Globus pallidus (tissue), 1 donor: ENCODE measurements around the gene SMIM36.
A peak's percentile ranks its signal among the peaks of the same experiment; 100 is the strongest.
"Not testable (repeated sequence)": the region's sequence is repeated elsewhere in the genome, so short reads cannot be mapped to it uniquely, and the experiment has no call there.

ENCODE experiments used
- DNase-seq: peaks from one replicate; pipeline ENCODE4 v3.0.0-alpha.2; 2015; ENCODE audit warnings: low spot score

SMIM36 gene

DNA sequence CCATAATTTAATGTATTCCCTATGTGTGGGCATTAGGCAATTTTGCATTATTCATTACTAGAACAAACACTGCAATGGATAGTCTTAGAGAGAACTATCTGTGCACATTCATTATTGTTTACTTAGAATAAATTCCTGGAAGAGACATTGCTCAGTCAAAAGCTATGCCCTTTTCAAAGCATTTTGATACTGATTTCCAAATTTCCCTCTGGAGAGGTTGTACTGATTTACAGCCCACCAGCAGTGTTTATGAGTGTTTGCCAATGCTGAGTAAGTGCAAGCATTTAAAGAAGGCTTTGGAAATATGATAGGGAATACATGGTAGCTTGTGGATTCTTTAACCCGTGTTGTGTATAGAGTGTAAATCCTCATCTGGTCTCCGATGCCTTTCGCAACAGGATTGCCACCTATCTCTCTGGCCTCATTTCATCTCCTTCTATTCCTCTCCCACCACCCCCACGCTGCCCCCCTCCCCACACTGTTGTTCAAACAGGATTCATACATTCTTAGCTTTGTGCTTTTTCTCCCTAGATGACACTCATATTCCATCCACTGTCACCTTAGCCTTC is 56.3 kb downstream of the SMIM36 start:
- DNase-seq = no peak

DNA sequence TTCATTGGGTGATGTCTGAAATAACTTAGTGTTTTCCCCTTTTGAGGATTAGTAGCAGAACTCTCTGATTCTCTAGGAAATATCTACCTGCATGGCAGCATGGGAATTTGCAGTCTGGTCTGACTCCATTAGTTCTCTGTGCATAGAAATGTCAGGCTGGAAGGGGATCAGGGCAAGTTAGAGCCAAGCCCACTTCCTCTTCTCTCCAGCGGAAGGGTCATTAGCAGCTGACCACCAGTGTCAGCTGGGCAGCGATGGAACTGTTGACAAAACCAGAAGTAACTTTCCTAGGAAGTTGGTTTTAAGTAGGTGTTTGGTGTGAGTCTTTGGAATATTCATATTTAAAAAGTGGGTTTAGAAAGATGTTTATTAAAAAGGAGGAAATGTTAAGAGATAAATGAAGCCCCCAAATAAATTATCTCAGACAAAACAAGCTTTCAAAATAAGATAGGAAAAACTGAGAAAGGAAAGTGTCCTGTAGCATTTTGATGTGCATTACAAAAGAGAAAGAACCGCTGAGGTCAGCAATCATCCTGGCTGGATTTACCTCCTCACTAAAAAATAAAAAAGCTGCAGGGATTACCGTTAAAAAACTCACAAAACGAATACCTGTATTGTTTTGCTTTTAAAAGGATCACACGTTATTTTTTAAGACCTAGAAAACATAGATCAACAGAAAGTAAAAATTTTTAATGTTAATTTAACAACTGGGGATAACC is 57.3 kb downstream of the SMIM36 start:
- peak; percentile 32 for DNase-seq

DNA sequence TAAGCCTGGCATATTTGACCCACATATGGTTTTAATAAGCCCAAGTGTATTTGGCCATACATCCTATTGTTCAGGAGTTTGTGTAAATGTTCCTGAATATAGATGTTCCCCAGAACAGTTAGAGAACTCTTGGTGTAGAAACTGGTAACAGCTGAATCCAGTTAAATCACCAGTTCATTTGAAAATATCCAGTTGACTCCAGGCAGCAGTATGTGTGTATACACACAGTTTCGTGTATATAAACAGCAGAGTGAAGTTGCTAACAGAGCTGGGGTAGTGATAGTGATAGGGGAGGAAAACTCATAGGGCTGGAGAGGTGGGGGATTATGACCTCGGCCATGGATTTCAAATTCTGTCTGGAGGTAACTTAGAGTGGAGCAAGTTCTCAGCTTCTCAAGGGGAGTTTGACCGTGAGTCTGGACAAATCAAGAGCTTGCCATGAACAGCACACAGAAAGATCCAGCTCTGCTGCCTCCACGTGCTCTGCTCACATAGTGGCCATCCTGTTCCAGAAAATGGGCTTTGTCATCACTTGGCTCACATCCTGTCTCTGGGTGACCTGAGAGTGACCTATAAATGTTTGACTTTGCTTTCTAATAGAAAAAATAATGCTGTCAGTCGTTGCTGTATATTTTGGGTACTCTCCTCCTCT is 59.0 kb downstream of the SMIM36 start:
- no peak for DNase-seq

DNA sequence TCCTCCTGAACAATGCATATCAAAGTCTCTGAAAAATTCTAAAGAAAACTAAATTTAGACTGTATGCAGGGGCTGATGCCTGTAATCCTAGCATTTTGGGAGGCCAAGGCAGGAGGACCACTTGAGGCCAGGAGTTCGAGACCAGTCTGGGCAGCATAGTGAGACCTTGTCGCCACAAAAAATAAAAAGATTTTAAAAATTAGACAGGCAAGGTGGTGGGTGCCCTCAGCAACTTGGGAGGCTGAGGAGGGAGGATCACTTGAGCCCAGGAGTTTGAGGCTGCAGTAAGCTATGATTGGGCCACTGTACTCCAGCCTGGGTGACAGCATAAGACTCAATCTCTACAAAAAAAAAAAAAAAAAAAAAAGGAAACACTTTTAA is 59.5 kb downstream of the SMIM36 start:
- no peak for DNase-seq

DNA sequence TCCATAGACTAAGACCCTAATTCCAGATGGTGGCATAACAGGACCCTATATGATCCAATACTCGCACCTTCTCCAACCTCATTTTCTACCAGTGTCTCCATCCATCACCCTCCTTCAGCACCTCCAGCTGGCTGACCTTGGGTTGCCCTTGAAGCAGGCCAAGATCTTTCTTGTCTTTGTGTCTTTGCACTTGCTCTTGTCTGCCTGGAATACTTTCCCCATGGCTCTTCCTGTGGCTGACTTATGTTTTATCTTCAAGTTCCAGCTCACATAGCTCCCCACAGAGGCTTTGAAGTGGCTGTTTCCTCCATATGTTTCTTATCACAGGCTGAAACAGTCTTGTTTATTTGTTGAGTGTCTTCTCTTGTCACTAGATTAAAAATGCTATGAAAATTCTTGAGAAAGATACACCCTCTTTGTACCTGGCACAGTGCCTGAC is 60.0 kb downstream of the SMIM36 start:
- no peak for DNase-seq

DNA sequence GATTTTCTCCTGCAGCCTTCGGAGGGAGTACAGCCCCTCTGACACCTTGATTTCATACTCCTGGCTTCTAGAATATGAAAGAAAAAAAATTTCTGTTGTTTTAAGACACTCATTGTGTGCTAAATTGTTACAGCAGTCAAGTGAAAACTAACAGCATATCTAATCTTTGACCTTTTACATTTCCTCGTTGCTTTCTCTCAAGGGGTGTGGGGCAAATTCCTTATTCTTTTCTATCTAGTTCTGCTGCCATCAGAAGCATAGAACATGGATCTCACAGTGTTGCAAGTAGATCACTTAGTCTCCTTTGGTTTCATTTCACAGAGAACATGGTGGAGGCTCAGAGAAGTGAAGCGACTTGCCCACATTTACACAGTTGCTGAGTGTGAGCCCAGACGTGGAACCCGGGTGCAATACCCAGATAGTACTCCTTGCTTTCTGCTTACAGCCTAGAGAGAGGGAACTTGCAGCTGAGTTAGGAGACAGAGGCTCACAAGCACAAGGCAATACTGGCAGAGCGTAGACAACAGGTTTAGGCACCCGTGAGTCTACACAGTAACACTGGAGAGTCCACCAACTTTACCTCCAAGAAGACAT is 60.9 kb downstream of the SMIM36 start:
- no peak for DNase-seq

DNA sequence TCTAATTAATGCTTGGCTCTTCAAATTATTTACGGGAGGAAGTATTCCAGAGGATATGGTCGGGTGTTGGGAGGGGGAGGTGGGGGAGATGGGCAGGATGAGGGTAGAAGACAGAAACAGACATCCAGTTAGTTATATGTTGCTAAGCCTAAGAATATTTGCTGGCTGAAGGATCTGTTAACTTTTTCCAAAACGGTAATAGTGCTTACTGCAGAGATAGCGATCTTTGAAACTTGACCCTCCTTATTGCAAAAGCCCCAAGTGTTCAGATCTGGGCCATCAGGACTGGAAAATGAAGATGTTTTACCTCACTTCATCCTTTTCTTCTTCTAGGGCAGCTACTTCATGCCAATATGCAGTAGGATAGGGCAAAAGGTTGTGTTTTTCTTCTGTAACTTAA is 62.6 kb downstream of the SMIM36 start:
- no peak for DNase-seq

DNA sequence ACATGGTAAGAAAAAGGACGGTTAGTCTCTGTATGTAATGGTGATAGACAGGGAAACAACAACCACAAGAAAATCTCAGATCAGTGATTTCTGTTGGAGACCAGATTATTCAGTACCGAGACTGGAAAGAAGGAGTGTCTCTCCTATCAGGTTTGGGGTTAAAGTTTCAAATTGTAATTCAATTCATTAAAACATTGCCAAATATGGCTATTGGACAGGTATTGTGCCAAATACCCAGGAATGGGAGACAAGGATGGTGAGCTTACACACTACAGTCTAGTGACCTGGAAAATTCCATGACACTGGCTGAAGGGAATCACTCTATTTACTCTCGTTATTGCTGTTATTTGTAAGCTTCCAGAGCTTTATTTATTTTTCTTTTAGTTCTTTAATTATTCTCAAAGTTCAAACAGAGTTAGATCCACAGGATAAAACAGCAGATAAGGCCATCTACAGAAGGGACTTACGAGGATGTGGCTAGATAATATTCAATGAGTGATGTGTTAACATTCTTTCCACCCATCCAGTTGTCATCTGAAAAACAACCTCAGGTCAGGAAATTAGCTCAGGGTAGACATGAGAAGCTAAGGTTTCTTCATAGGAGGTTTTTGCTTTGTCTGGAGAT is 64.6 kb downstream of the SMIM36 start:
- DNase-seq = no peak

DNA sequence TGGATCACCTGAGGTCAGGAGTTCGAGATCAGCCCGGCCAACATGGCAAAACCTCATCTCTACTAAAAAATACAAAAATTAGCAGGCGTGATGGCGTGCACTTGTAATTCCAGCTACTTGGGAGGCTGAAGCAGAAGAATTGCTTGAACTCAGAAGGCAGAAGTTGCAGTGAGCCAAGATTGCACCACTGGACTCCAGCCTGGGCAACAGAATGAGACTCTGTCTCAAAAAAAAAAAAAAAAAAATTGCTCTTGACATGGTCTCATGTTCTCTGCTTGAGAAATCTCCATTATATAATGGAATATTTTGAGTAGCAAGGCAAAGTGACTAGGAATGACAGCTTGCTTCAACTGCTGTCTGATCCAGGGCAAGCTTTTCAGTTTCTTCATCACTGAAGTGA is 65.2 kb downstream of the SMIM36 start:
- not testable (repeated sequence) for DNase-seq

DNA sequence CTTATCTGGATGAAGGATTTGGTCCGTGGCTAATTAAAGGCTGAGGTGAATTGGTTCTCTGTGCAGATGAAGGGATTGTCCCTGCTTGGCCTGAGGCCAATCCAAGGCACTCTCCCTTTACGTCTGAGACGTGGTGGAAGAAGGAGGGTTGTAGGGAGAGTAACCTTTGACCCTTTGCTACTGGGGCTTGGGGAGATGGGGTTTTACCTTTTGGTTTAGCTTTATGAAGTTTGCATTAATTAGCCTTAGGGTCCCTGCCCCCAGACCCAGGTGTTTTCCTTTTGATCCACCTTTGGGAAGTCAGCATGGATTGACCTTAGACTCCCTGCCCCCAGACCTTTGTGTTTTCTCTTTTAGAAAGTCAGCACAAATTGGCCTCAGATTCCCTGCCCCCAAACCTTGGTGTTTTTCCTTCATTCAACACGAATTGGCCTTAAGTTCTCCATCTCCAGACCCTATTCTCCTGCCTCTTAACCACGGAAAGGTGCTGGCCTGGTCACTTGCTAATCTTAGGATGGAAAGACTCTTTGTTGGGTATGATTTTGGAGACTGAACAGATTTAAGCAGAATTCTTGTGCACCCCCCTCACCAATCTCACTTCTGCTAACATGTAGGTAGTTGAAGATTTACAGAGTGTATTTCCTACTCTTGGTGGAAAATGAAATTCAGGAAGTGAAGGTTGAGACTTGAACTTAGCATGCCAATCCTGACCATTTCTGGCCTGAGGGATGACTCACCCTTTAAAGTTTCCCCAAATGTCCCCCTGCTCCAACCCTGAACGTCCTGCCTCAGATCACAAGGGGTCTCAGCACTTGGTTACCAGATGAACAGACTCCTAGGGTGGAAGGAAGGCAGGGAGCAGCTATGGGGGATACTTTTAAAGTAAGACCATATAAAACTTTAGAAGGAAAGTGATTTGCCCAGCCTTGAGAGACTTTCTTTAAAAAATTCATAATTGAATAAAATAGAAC is 66.5 kb downstream of the SMIM36 start:
- DNase-seq = peak; percentile 13

DNA sequence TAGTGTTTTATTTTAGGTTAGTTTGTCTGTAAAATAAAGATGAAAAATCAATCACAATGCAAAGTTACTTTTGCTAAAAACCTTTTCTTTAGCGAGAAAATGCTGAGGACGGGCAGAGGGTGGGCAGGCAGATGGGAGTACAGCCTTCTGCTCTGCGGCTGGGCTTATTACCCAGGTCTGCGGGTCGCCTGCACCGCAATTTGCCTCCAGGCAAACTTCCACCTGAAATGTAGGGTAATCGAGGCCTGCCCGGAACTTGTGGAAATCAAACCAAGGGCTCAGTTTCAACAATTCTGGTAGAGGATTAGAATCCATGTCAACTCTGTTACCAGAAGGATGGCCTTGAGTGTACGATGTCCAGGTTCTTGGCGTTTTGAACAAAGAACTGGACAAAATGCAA is 67.3 kb downstream of the SMIM36 start:
- DNase-seq = no peak

DNA sequence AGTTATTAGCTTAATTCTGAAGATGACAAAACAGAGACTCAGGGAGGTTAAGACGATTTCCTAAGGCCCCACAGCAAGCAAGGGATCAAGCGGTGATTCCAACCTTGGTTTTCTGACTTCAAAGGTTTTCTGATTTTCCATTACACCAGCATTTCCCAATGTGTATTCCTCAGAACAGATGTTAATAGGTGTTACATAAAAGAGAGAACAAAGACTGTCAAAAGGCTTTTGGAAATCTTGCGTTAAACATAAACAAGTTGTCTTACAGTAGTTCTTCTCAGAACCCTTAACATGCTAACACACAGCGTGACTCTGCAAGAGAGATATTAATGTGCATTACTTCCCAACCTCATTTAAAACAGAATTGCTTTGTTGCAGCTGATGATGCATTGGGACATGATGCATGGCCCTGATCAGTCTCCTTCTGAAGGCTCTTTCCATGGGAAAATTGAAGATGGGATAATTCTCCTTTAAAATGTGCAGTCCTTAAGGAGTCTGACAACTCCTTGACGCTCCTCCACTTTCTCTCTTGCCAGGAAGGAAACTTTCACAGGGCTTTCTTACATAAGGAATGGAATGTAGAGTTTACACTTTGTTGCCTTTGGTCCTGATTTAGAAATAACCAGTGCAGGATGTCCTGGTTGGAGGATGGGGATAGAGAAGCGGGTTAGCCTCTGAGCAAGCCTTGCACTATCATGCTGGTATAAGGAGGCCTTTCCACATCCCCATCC is 68.1 kb downstream of the SMIM36 start:
- no peak for DNase-seq

DNA sequence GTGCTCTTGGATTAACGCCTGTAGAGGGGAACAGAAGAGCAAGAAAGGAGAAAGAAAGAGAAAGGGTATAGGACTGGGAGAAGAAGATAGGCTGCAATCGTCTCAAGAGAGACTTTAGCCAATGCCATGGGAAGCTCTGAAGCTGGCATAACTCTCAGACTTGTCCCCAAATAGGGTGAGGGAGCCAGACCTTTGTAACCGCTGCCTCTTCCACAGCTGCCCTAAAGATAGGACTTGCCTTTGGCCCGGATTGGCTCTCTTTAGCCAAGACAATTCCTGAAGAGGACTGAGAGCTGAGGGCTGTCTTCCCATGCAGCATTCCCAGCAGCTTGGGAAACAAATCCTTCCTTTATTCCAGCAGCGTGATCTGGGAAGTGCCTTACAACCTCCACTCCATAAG is 68.8 kb downstream of the SMIM36 start:
- no peak for DNase-seq

DNA sequence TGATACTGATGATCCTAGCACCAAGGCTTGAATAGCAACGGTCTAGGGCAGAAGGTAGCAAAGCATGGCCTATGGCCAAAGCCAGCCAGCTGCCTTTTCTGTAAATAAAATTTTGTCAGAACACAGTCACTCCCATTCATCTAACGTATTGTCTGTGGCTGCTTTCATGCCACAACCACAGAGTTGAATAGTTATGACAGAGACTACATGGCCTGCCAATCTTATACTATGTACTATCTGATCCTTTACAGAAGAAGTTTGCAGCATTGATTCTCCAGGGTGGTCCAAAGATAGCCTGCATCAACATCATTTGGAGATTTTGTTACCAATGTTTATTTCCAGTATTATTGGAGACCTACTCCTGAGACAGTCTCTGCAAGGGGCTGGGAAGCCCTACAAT is 69.7 kb downstream of the SMIM36 start:
- no peak for DNase-seq

DNA sequence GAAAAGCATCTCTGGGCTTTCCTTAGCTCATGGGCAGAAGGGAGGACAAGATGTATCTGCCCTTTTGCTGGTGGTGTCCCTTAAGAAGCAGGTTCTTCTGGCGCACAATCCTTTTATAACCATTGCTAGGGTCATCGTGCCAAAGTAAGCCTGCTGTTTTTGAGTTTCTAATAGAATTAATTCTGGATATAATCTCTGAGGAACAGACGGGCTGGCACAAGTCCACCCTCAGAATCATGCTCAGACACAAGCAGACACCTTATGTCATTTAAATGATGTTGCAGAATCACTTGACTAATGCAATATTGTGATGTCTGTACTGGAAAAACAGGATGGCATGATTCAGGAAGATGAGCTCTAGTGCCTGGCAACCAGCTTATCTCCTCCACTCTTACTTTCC is 70.9 kb downstream of the SMIM36 start:
- DNase-seq = no peak

DNA sequence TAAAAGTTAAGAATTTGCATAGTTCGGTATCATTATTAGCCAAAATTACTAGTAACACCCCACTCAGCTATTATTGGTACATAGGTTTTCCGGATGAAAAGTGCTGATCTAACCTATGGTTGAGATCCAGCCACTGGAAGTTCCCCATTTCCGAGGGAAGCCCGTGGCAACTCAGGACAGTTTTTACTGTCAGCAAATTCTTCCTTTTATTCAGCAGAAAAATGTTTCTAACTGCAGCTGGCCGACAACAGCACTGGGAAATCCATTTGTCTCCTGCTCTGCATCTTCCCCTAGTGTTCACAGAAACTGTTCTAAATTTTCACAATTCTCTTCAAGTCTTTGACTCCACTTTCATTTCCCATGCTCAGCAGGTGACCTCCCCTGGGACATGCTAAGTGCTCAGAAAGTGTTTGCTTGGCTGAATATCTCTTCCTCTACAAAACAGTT is 74.1 kb downstream of the SMIM36 start:
- peak; percentile 30 for DNase-seq

DNA sequence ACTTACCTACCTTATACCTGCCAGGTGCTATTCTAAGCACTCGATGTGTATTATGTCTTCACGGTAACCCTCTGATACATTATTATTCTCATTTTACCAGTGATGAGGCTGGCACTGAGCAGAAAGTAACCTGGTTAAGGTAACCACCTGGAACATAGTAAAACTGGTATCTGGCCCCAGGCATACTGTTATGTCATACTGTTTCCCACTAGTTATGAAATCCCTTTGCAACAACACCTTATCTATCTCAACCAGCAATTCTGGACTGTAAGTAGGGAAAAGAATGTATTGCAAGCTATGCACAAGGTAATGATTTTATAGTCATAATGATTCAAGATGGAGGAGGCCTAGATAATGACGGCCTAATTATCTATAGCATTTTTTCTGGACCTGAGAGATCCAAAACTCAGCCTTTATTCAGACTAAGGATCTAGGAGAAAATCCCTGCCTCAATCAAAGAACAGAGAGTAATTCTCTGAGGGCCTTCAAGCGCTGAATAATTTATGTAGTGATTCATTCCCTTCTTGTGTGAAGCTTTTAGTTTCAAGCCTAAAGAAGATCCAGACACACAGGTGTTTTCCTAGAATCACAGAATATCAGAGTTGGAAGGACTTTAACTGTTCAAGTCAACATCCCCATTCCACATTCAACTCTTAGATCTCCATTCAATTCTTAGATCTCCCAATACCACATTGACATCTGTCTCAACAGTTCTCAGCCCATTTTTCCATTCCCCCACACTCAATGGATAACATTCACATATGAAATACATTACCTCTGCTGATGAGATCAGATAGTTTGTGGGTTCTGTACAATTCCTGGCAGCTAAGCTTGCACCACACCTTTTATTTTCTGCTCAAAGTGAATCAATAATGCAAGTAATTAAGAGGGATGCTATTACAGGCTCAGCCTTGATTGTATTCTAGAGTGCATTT is 74.8 kb downstream of the SMIM36 start:
- DNase-seq = no peak

DNA sequence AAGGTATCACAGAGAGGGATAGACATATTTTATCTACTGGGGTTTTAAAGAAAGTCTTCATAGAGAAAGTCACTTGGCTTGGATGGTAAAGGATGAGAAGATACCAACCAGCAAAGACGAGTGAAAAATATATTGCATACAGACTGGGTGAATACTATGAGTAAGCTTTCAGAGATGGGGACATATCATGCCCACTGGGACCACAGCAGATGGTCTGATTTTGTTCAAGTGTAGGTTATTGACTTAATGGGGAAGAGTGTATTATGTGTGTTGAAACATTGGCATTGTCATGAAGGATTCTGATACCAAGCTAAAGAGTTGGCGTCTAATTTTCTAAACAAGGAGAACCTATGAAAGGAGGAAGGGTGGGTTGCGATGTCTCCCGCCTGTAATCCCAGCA is 75.8 kb downstream of the SMIM36 start:
- DNase-seq = no peak

DNA sequence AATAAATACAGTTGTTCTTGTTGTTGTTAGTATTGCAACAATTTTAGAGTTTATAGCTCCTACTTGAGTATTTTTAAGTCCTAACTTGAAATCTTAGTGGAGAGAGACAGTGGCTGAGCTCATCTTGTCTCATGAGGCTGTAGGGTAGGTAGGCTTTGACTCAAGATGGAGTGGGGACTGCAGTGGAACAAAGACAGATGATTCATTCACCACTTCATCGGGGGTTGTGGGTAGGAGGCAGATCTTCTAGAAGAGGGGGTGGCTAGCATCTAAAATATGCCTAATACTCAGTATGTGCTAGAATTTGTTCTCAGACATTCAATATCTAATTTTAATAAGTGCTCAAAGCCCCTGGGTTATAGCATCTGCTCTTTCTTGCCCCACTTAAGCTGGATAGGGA is 76.5 kb downstream of the SMIM36 start:
- no peak for DNase-seq
